ACHN (cell line): ENCODE results near the gene LONP2.

Source experiments
- DNase-seq: peaks from one replicate; pipeline ENCODE4 v3.0.0-alpha.2; 2015
- in situ Hi-C: cut with HindIII; loops from 2 replicates; pipeline ENCODE4 v1.10.0; 2017; ENCODE audit warnings: low sequenced_read_pairs, low pct_ligation_motif_present, low pct_unique_long_range_greater_than_20kb

LONP2 gene, protein sequence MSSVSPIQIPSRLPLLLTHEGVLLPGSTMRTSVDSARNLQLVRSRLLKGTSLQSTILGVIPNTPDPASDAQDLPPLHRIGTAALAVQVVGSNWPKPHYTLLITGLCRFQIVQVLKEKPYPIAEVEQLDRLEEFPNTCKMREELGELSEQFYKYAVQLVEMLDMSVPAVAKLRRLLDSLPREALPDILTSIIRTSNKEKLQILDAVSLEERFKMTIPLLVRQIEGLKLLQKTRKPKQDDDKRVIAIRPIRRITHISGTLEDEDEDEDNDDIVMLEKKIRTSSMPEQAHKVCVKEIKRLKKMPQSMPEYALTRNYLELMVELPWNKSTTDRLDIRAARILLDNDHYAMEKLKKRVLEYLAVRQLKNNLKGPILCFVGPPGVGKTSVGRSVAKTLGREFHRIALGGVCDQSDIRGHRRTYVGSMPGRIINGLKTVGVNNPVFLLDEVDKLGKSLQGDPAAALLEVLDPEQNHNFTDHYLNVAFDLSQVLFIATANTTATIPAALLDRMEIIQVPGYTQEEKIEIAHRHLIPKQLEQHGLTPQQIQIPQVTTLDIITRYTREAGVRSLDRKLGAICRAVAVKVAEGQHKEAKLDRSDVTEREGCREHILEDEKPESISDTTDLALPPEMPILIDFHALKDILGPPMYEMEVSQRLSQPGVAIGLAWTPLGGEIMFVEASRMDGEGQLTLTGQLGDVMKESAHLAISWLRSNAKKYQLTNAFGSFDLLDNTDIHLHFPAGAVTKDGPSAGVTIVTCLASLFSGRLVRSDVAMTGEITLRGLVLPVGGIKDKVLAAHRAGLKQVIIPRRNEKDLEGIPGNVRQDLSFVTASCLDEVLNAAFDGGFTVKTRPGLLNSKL

DNA sequence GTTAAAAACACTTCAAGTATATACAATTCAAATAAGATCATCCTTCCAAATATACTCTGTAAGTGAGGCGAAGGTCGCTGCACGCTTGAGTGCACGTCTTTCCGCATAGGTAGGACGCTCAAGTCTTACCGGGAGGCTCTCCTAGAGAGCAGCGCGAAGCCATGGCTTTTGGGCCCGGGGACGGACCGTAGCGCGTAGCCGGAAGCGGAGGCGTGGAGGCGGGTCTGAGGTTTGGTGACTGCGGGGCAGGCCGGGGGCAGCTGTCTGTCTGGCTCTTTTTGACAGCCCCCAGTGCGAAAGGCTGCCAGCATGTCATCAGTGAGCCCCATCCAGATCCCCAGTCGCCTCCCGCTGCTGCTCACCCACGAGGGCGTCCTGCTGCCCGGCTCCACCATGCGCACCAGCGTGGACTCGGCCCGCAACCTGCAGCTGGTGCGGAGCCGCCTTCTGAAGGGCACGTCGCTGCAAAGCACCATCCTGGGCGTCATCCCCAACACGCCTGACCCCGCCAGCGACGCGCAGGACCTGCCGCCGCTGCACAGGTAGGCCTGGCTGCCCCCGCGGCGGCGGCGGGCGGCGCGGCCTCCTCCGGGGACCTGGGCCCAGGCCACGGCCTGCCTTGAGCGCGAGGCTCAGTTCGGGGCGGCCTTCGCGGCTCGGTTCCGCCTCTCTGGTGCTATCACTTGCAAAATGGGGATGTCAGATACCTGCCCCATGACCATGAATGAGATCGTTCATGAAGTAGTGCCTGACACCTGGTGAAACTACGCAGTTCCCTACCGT is at the start of gene LONP2:
Gene LONP2, plus strand, starts transcription at position 221 of the 783 bp plus-strand sequence. Its CDS starts 89 bp downstream, at position 310.
- DNase-seq, result peak; percentile 93
- in situ Hi-C loops, result no loop called here

DNA sequence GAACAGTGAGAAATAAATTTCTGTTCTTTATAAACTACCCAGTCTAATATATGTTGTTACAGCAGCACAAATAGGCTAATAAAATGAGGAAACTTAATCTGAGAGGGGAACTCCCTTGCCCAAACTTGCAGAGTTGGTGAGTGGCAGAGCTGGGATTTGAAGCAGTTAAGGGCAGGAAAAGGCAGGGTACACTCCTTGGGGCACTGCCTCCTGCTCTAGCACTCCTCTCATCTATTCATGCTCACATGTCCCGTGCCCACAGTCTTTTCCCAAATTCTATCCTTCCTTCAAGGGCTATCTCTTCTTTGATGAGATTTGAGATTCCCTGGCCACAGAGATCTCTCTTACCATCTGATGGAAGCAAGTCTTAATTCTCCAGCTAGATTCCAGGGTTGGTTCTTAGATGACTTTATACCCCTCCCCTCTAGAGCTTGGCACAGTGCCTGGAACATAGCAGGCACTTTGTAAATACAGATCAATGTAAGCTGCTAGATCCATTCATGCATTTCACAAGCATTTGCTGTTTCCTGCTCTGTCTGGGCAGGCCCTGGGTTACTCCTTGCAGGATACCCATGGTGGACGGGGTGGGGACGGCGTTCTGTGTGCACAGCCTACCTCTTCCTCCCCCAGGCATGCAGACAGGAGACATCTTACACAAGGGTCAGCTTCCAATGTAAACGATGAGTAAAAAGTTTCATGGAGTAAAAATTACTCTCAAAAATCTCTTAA is 49.1 kb upstream of the LONP2 start:
- no peak for DNase-seq
- in situ Hi-C loops, result no loop called here

DNA sequence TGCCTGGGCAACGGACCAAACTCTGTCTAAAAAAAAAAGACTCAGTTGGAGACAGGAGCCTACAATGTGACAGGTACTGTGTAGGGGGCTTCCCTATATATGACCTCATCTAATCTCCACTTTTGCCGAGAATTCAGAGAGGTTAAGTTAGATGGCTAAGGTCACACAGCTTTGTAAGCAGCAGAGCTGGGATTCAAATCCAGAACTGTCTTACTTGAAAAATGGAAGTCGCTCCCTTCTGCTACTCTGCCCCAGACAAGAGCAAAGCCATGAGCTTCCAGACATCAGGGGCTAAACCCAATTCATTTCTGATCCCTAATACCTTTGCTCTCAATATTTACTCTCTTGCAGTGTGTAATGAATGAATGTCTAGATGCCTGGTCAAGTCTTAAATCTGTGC is 46.8 kb upstream of the LONP2 start:
- in situ Hi-C loops, result no loop called here

DNA sequence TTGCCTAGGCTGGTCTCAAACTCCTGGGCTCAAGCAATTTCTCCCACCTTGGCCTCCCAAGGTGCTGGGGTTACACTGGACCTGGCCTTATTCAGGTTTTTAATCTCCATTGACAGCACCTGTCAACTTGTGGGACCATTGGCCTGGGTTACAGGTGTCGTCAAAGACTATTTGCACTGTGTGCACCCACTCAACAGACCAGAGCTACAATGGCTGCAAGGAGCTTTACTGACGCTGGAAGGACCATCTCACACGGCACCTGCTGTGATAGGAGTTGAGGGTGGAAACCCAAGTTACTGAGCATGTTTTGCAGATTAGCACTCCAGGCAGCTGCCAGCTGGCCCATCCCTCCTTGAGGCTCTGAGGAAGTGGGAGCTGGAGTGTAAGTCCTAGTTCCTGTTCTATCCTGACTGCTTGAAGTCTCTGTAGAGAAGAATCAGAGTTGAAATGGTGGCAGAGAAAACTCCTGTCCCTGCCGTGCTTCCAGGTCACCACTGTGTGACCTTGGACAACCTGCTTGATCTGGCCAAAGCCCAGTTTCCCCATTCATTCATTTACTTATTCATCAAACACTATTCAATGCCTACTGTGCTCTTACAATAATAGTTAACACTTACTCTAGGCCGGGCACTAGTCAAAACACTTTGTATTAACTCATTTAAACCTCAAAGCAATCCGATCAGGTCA is 42.4 kb upstream of the LONP2 start:
- DNase-seq, result no peak
- in situ Hi-C loops, result no loop called here

More for the DNA sequence above, 46.8 kb upstream of the LONP2 start:
- no peak for DNase-seq

DNA sequence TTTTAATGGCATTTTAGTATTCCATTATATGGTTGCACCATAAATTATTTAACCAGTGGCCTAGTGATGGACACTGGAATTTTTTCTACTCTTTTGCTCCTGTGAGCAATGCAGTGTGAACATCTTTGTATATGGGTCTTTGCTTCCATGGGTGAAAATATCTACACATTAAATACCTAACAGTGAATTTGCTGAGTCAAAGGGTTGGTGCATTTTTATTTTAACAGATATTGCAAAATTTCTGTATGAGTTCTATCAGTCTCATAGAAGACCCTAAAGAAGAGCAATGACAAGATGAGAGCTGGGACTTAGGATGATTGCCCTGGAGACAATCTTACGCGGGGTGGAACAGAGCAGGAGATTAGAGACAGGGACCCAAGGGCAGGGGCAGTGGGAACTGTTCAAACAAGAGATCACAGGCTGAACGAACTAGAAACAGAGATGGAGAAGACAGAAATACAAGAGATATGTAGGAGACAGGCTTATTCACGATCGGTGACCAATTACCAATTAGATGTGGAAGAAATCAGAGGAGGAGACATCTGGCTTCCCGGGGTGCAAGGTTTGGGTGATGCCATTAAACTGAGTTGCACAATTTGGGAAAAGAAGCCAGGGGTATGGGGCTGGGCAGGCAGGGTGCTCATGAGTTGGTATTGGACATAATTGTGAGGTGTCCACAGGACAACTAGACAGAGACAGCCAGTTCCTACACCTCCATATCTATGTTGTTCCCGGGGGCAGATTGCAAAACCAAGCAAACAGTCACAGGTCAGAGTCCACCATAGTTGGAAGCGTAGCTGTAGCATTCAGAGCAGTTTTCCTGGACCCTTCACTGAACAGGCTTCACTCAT is 39.9 kb upstream of the LONP2 start:
- in situ Hi-C loops, result no loop called here
- no peak for DNase-seq

DNA sequence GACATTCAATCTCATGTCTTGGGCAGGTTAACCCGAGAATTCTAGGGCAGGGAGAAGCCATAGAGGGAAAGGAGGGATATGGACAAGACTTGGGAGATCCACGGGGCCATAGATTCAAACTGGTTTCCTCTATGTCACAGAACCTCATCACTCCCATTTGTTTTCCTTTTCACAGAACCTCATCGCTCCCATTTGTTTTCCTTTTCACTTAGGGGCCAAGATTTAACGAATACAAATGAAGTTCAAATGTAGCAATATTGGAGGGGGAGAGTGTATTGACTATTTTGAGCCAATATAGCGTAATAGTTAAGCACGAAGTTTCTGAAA is 39.3 kb upstream of the LONP2 start:
- no peak for DNase-seq
- in situ Hi-C loops, result no loop called here

DNA sequence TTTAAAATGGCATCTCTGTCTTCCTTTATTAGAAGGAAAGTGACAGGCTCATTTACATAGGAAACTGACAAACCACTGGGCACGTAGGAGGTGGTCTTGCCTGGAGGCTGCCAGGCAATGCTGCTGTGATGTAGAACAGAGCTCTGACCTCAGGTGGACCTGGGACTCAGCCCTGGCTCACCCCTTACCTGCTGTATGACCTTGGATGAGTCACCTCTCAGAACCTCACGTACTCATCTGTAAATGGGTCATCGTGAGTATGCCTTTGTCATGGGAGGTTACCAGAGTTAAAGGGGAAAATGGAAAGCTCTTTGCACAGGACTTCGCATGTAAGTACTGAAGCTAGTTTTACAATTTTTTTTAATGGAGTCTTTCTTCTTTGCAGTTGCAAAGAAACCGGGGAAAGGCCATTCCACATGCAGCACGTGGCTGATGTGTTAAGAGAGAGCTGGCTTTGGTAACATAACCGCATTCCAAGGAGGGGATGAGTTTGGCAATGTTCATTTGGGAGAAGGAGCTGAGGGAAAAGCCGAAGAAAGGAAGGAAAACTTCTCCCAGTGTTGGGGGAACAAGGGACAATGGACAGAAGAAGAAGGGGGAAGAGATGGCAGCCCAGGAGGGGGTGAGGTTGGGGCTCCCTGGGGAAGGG is 37.4 kb upstream of the LONP2 start:
- in situ Hi-C loops, result no loop called here
- no peak for DNase-seq

DNA sequence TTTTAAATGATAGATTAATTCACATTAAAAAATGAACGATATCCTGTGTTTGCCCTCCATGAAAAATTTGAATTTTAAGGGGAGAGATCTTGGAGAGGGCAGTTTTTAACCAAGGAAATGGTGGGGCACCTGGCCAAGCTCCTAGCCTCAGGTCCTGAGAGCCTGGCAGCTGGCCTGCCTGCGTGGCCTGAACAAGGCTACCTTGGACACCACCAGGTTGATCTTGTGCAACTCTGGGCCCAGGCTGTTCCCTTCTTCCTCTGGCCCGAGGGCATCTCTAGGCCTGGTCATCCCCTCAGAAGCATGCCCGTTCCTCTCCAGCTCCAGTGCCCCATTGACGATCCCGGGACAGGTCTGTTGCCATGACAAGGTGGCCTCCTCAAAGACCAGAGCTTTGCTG is 33.4 kb upstream of the LONP2 start:
- in situ Hi-C loops, result no loop called here
- no peak for DNase-seq

DNA sequence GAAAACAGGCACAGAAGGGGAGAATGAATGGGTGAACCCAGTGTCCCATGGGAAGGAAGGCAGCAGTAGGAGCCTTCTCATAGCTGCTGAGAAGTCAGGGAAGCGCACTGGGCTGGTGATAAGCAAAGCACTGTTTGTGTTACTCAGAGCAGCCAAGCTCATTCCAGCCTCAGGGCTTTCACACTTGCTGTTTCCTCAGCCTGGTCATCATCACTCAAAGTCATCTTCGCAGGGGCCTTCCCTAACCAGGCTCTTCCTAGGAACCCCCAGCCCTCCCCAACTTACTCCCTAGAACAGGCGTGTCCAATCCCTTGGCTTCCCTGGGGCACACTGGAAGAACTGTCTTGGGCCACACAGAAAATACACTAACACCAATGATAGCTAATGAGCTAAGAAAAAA is 32.1 kb upstream of the LONP2 start:
- no peak for DNase-seq
- in situ Hi-C loops, result no loop called here

DNA sequence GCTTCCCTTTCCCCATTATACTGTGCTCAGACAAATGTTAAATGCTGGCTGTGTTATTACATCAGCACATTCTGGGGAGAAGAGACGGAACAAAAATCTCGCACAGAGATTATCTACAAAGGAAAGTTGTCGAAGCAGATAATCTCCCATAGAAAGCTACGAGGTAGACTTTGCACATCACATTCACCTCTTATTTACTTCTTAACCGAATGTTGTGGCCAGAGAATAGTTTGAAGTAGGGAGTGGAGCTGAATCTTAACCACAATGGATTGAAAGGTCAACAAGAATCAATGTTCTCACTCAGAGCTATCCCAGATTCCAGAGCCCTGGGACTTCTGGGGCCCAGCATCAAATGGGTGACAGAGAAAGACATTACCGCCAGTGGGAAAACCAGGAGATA is 28.4 kb upstream of the LONP2 start:
- in situ Hi-C loops, result no loop called here
- DNase-seq, result no peak

DNA sequence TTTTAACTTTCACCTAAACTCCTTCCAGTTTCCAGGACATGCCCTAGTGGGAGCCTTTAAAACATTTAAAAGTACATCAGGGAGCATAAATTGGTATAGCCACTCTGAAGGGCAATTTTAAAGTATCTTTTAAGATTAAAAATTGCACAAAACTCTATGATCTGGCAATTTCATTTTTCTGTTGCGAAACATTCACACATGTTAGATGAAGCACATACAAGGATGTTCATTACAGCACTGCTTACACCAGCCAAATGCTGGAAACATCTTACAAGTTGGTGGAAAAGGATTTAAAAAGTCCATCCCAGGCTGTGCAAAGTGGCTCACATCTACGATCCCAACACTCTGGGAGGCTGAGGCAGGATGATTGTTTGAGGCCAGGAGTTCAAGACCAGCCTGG is 26.4 kb upstream of the LONP2 start:
- no peak for DNase-seq
- in situ Hi-C loops, result no loop called here

DNA sequence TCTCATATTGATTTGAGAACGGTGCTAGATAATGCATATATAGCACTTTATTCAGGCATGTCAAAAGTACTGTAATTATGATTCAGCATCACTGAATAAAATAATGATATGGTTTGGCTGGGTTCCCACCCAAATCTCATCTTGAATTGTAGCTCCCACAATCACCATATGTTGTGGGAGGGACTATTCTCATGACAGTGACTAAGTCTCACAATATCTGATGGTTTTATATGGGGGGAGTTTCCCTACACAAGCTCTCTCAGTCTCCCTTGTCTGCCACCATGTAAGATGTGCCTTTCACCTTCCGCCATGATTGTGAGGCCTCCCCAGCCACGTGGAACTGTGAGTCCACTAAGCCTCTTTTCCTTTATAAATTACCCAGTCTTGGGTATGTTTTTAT is 25.6 kb upstream of the LONP2 start:
- in situ Hi-C loops, result no loop called here
- DNase-seq, result no peak

DNA sequence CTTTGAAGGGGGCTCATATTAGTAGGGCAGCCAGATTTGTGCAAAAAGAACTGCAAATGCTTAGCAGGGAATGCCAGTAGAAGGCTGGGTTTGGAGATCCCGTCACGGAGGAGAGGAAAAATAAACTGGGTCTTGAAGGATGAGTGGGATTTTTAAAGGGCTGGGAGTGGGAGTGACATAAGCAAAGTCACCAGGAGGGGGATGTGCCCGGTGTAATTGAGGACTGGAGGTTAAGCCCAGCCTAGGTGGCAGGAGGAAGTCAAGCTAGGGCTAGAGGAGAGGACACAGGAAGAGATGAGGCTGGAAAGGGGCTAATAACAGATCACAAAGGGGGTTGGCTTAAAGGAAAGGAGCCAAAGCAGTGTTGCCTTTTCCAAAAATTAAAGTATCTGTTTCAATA is 23.2 kb upstream of the LONP2 start:
- no peak for DNase-seq
- in situ Hi-C loops, result no loop called here

DNA sequence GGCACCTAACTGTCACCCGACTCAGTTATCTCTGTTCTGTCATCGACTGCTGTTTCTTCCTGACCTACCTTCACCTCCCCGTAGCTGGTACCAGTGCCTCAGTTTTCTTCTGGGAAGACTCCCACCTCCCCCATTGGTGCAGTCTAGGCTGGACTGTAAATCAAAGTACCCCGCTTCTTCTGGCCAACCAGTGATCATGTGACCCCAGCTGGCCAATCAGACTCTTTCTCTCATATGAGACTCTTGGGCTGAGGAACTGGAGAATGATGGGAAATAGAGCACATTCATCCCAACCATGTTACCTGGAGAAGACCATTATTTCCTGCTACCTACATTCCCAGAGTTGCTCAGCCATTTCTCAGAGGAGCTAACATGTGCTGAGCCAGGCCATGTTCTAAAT is 20.6 kb upstream of the LONP2 start:
- in situ Hi-C loops, result no loop called here
- no peak for DNase-seq

DNA sequence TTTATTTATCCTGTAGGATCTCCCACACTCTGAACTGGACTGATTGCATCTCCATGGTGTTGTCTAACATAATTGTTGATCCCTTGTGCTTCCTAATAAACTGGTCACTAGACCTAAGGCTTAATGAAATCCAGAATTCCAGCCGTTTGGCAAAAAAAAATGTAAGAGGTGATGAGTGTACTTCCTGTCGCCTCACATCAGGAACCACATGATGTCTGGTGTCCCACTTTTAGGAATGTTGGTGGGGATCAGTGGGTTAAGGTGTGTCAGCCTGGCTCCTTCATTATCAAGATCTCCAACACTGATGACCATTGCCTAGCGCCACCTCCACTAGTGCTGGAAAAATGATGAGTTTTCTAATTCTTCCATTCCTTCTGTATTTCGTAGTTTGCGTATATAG is 18.6 kb upstream of the LONP2 start:
- in situ Hi-C loops, result no loop called here
- no peak for DNase-seq

DNA sequence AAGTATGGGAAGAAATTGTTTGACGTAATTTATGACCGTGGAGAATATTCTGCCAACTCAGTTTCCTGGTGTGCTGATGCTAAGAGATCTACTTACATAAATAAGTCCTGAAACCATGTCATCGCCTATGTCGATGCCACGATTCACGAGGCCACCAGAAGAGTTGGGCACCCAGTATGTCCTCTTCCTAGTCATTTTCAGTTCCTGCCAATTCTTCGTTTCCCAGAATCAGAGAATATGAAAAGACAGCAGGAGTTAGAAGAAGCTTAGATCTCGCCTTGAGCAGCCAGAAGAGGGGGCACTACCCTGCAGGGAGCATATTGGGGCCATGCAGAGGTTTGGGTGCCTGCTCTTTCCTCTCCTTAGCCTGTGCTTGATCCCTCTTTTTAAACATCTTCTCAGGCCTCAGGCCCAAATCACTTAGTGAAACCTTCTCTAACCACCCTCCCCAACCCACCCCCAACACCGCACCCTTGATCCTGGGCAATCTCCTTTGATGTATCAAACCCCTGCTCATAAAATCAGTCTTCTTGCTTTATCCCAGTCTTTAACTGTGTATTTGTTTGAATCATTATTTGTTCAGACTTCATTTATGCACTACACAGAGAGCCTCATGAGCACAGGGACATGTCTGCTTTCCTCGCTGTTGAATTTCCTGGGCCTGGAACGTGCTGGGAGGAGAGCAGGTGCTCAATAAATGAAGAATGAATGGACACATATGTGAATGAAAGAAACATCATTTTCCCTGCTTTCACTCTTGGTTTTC is 12.2 kb upstream of the LONP2 start:
- DNase-seq, result peak; percentile 61
- in situ Hi-C loops, result no loop called here
